HepG2 (cell line): ENCODE results near the gene TCAP. TPM values are rescaled to one million over a fixed set of nuclear protein-coding genes. Genes with fewer than 3 reads are reported as not detected.

Source experiments
- ATF7-NPFF ChIP-seq: sonication (generic); formaldehyde crosslinking; IDR thresholded peaks from 2 replicates; pipeline ENCODE4 v1.8.1; 2023; ENCODE audit warnings: mild to moderate bottlenecking, low read depth, missing genetic modification reagents, moderate library complexity
- GPN1 ChIP-seq: sonication (generic); formaldehyde crosslinking; IDR thresholded peaks from 2 replicates; pipeline ENCODE4 v1.5.1; 2020; ENCODE audit warnings: missing genetic modification reagents, borderline replicate concordance
- MIER2 ChIP-seq: IDR thresholded peaks from 2 replicates; pipeline ENCODE4 v1.6.1; 2016; ENCODE audit warnings: missing biosample characterization, missing genetic modification reagents
- PCBP1 ChIP-seq: fragments of 200-400 bp; formaldehyde crosslinking; IDR thresholded peaks from 2 replicates; pipeline ENCODE4 v1.6.1; 2017; ENCODE audit warnings: mild to moderate bottlenecking, low read depth, low read length, borderline replicate concordance
- SETDB1 ChIP-seq: sonication (generic); formaldehyde crosslinking; IDR thresholded peaks from 2 replicates; pipeline ENCODE4 v1.5.1; 2020; ENCODE audit warnings: missing genetic modification reagents, mild to moderate bottlenecking, borderline replicate concordance
- SIN3B ChIP-seq: fragments of 150-350 bp; IDR thresholded peaks from 2 replicates; pipeline ENCODE4 v1.6.1; 2014; ENCODE audit warnings: low read length
- TSC22D2 ChIP-seq: sonication (generic); formaldehyde crosslinking; IDR thresholded peaks from 2 replicates; pipeline ENCODE4 v1.5.1; 2020; ENCODE audit warnings: missing genetic modification reagents, mild to moderate bottlenecking, borderline replicate concordance
- ZNF143 ChIP-seq: sonication (generic); formaldehyde crosslinking; IDR thresholded peaks from 2 replicates; pipeline ENCODE4 v1.4.0; 2020; ENCODE audit warnings: missing genetic modification reagents
- ZNF546 ChIP-seq: sonication (generic); formaldehyde crosslinking; conservative IDR thresholded peaks from 2 replicates; pipeline ENCODE4 v1.8.1; 2023; ENCODE audit warnings: mild to moderate bottlenecking, missing genetic modification reagents
- ZNF562 ChIP-seq: sonication (generic); formaldehyde crosslinking; IDR thresholded peaks from 2 replicates; pipeline ENCODE4 v1.8.0; 2022; ENCODE audit warnings: missing genetic modification reagents, borderline replicate concordance
- ZNF746 ChIP-seq: sonication (generic); formaldehyde crosslinking; IDR thresholded peaks from 2 replicates; pipeline ENCODE4 v1.8.0; 2022; ENCODE audit warnings: mild to moderate bottlenecking, missing genetic modification reagents
- ZNF891 ChIP-seq: sonication (generic); formaldehyde crosslinking; IDR thresholded peaks from 2 replicates; pipeline ENCODE4 v1.5.0; 2020; ENCODE audit warnings: mild to moderate bottlenecking, missing genetic modification reagents
- polyA plus RNA-seq, 8 experiments: library from polyadenylated mRNA; depleted of rRNA in 3 of 8; stranded (reverse) in 7 of 8; unstranded in 1 of 8; fragments of >200 nt; fragmentation: Illumina TruSeq in 4 of 8; extraction: Trizol in 4 of 8; gene quantifications; 2 replicates each; pipeline versions ENCODE4 v1.2.1 to v1.2.3, GENCODE V29; 2011 to 2016; ENCODE audit warnings: low read depth in 4 of 8, missing spikeins in 1 of 8, mixed read lengths in 1 of 8; ENCODE audit not compliant: insufficient read depth in 1 of 8
- total RNA-seq, 5 experiments: library from RNA; depleted of rRNA; stranded (reverse); fragments of >200 nt; fragmentation: Illumina TruSeq; extraction: Trizol; gene quantifications; 2 replicates each; pipeline ENCODE4 v1.2.3, GENCODE V29; 2016; ENCODE audit warnings: low read depth in 1 of 5
- TF ChIP-seq, protein P1 (sequence below): sonication (generic); formaldehyde crosslinking; IDR thresholded peaks from 2 replicates; pipeline ENCODE4 v1.5.1; 2020; ENCODE audit warnings: mild to moderate bottlenecking, missing genetic modification reagents, moderate library complexity
- TF ChIP-seq, protein P2 (sequence below): sonication (generic); formaldehyde crosslinking; IDR thresholded peaks from 2 replicates; pipeline ENCODE4 v1.5.1; 2020; ENCODE audit warnings: mild to moderate bottlenecking, missing genetic modification reagents, borderline replicate concordance
- TF ChIP-seq, protein P3 (sequence below): sonication (generic); formaldehyde crosslinking; IDR thresholded peaks from 2 replicates; pipeline ENCODE4 v1.4.0; 2020; ENCODE audit warnings: mild to moderate bottlenecking, missing genetic modification reagents
- TF ChIP-seq, protein P4 (sequence below): sonication (generic); formaldehyde crosslinking; IDR thresholded peaks from 2 replicates; pipeline ENCODE4 v1.4.0; 2020; ENCODE audit warnings: missing genetic modification reagents
- TF ChIP-seq, protein P5 (sequence below): sonication (generic); formaldehyde crosslinking; IDR thresholded peaks from 2 replicates; pipeline ENCODE4 v1.5.0; 2020; ENCODE audit warnings: missing genetic modification reagents

Gene TCAP
- total and polyA plus RNA-seq, 2 of the 13 experiments (the other 11 are each of a cell fraction or from before 2014, with no cell fraction given), result 0.24 to 0.65 TPM

DNA sequence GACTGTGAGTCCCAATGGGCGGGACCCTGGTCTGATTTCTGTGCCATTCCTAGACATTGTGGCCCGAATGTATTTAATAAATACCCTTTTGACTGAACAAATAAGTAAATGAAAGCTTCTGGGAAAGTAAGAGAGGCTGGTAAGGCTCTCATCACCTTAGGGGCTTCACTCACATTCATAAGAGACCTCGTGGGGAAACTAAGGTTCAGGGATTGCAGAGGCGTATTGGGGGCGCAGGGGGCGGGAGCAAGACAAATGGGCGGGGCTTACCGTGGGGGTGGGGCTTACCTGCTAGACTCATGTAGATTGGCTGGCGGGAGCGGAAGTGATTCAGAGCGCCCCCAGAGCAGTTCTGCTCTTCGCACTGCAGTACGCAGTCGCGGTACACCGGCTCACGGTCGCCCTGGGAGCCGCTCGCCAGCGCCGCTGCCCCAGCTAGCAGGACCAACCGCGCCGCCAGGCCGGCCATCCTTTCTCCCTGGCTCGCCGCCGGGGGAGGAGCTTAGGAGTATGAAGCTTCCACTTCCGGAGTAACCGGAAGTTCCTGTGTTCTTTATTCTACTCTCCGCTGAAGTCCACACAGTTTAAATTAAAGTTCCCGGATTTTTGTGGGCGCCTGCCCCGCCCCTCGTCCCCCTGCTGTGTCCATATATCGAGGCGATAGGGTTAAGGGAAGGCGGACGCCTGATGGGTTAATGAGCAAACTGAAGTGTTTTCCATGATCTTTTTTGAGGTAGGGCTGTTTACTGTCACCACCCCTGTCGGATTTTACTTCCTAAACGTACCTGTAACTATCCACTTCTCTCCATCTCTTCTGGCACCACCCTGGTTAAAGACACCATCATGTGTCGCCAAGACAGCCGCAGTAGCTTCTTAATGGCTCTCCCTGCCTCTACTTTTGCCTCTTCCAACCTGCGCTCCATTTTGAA lies 22.7 kb downstream of the TCAP start, which contains the start of gene PGAP3 (continued):
- TF ChIP-seq ZNF746 (CRISPR knock-in tag) (no peak; the same call in 1 of the 2 replicates), SIN3B (peak; percentile 65; the same call in 1 of the 2 replicates), ZNF562 (CRISPR knock-in tag) (no peak), ZNF143 (CRISPR knock-in tag) (no peak; the same call in 1 of the 2 replicates), TSC22D2 (CRISPR knock-in tag) (no peak), SETDB1 (CRISPR knock-in tag) (no peak), ZNF891 (CRISPR knock-in tag) (peak; percentile 83; the same call in 1 of the 2 replicates), PCBP1 (no peak), GPN1 (CRISPR knock-in tag) (no peak), ZNF546 (CRISPR knock-in tag) (0 out of 2 replicates have a peak, but pooled peaks have one; percentile 3), MIER2 (CRISPR knock-in tag) (peak; percentile 9; the same call in 1 of the 2 replicates), ATF7-NPFF (CRISPR knock-in tag) (no peak)
- TF ChIP-seq, protein P1, sequence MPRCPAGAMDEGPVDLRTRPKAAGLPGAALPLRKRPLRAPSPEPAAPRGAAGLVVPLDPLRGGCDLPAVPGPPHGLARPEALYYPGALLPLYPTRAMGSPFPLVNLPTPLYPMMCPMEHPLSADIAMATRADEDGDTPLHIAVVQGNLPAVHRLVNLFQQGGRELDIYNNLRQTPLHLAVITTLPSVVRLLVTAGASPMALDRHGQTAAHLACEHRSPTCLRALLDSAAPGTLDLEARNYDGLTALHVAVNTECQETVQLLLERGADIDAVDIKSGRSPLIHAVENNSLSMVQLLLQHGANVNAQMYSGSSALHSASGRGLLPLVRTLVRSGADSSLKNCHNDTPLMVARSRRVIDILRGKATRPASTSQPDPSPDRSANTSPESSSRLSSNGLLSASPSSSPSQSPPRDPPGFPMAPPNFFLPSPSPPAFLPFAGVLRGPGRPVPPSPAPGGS (CRISPR knock-in tag), result no peak; the same call in 1 of the 2 replicates
- TF ChIP-seq, protein P2, sequence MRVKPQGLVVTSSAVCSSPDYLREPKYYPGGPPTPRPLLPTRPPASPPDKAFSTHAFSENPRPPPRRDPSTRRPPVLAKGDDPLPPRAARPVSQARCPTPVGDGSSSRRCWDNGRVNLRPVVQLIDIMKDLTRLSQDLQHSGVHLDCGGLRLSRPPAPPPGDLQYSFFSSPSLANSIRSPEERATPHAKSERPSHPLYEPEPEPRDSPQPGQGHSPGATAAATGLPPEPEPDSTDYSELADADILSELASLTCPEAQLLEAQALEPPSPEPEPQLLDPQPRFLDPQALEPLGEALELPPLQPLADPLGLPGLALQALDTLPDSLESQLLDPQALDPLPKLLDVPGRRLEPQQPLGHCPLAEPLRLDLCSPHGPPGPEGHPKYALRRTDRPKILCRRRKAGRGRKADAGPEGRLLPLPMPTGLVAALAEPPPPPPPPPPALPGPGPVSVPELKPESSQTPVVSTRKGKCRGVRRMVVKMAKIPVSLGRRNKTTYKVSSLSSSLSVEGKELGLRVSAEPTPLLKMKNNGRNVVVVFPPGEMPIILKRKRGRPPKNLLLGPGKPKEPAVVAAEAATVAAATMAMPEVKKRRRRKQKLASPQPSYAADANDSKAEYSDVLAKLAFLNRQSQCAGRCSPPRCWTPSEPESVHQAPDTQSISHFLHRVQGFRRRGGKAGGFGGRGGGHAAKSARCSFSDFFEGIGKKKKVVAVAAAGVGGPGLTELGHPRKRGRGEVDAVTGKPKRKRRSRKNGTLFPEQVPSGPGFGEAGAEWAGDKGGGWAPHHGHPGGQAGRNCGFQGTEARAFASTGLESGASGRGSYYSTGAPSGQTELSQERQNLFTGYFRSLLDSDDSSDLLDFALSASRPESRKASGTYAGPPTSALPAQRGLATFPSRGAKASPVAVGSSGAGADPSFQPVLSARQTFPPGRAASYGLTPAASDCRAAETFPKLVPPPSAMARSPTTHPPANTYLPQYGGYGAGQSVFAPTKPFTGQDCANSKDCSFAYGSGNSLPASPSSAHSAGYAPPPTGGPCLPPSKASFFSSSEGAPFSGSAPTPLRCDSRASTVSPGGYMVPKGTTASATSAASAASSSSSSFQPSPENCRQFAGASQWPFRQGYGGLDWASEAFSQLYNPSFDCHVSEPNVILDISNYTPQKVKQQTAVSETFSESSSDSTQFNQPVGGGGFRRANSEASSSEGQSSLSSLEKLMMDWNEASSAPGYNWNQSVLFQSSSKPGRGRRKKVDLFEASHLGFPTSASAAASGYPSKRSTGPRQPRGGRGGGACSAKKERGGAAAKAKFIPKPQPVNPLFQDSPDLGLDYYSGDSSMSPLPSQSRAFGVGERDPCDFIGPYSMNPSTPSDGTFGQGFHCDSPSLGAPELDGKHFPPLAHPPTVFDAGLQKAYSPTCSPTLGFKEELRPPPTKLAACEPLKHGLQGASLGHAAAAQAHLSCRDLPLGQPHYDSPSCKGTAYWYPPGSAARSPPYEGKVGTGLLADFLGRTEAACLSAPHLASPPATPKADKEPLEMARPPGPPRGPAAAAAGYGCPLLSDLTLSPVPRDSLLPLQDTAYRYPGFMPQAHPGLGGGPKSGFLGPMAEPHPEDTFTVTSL (CRISPR knock-in tag), result no peak; the same call in 1 of the 2 replicates
- TF ChIP-seq, protein P3, sequence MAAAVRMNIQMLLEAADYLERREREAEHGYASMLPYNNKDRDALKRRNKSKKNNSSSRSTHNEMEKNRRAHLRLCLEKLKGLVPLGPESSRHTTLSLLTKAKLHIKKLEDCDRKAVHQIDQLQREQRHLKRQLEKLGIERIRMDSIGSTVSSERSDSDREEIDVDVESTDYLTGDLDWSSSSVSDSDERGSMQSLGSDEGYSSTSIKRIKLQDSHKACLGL (CRISPR knock-in tag), result peak; percentile 18; the same call in 1 of the 2 replicates
- TF ChIP-seq, protein P4, sequence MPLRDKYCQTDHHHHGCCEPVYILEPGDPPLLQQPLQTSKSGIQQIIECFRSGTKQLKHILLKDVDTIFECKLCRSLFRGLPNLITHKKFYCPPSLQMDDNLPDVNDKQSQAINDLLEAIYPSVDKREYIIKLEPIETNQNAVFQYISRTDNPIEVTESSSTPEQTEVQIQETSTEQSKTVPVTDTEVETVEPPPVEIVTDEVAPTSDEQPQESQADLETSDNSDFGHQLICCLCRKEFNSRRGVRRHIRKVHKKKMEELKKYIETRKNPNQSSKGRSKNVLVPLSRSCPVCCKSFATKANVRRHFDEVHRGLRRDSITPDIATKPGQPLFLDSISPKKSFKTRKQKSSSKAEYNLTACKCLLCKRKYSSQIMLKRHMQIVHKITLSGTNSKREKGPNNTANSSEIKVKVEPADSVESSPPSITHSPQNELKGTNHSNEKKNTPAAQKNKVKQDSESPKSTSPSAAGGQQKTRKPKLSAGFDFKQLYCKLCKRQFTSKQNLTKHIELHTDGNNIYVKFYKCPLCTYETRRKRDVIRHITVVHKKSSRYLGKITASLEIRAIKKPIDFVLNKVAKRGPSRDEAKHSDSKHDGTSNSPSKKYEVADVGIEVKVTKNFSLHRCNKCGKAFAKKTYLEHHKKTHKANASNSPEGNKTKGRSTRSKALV (CRISPR knock-in tag), result no peak; the same call in 1 of the 2 replicates
- TF ChIP-seq, protein P5, sequence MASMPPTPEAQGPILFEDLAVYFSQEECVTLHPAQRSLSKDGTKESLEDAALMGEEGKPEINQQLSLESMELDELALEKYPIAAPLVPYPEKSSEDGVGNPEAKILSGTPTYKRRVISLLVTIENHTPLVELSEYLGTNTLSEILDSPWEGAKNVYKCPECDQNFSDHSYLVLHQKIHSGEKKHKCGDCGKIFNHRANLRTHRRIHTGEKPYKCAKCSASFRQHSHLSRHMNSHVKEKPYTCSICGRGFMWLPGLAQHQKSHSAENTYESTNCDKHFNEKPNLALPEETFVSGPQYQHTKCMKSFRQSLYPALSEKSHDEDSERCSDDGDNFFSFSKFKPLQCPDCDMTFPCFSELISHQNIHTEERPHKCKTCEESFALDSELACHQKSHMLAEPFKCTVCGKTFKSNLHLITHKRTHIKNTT (CRISPR knock-in tag), result no peak
